ENCODE measurements around the gene ABCA13.

The ABCA13 gene

DNA sequence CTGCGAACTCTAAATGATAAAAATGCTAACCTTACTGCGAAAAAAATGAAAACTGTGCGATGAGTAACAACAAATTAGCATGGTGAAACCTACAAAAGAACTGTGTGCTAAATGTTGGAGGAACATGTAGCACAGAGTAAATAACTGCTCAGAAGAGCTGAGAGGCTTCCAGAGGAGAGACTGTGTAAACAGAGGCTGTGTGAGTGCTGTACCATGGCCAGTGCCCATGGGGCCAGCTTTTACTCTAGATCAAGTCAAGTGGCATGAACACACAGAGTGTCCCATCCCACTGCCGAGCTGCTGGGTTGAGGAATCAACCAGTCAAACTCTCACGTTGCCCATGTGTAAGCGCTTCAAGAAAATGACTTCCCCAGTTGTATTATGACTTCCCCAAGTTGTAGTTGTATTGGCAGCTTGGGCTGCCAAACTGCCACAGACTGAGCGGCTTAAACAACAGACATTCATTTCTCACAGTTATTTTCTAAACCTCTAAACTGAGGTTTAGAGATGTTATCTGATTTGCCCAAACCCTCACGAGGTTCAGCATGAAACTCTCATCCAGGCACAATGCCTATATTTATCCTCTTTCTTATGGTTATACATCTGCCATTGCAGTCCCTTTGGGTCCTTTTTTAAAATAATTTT, 270.7 kb downstream of the ABCA13 start:
- Histone ChIP-seq H4K20me1 (ENCODE audit: insufficient read depth, low read length, poor library complexity, severe bottlenecking) (no peaks in the 10 kb centered on the region), H3K4me2 (ENCODE audit: low read depth, low read length, poor library complexity, severe bottlenecking) (no peak overlapping the region), H3K27me3 (ENCODE audit: insufficient read depth, low read length, poor library complexity, severe bottlenecking) (no peaks in the 10 kb centered on the region), H3K4me3 (ENCODE audit: low read length, poor library complexity, severe bottlenecking) (no peak overlapping the region), H3K9me2 (replicated peaks; ENCODE audit: low read depth, low read length) (no peaks in the 10 kb centered on the region), H3K9ac (ENCODE audit: low read depth, low read length, poor library complexity, severe bottlenecking) (no peak overlapping the region), H3K4me1 (ENCODE audit: insufficient read depth, low read length, poor library complexity, severe bottlenecking) (no peaks in the 10 kb centered on the region), H3K9me3 (ENCODE audit: insufficient read depth, low read depth, low read length) (no peaks in the 10 kb centered on the region; the same call in 1 of the 2 replicates), H3K79me2 (ENCODE audit: insufficient read depth, low read length) (no peaks in the 10 kb centered on the region), H3K36me3 (ENCODE audit: insufficient read depth, low read length) (no peaks in the 10 kb centered on the region), H2AFZ (ENCODE audit: low read length) (no peak overlapping the region), H3F3A (ENCODE audit: low read depth) (no peaks in the 10 kb centered on the region)
- no peak for TF ChIP-seq EZH2phosphoT487 (IDR thresholded peaks at IDR 0.05; ENCODE audit: borderline replicate concordance)

DNA sequence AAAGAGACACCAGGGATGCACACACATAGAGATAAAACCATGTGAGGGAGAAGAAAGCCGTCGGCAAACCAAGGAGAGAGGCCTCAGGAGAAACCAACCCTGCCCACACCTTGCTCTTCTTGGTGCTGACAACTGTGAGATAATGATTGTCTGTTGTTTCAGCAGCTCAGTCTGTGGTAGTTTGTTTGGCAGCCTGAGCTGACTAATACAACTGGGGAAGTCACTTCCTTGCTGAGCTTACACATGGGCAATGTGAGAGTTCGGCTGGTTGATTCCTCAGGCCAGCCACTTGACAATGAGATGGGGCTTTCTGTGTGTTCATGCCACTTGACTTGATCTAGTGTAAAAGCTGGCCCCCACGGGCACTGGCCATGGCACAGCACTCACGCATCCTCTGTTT, 271.8 kb downstream of the ABCA13 start:
- H3K36me3 ChIP-seq (ENCODE audit: insufficient read depth, low read length): no peaks in the 10 kb centered on the region
- no peaks in the 10 kb centered on the region for H3K79me2 ChIP-seq (ENCODE audit: insufficient read depth, low read length)
- TF ChIP-seq, protein P1, sequence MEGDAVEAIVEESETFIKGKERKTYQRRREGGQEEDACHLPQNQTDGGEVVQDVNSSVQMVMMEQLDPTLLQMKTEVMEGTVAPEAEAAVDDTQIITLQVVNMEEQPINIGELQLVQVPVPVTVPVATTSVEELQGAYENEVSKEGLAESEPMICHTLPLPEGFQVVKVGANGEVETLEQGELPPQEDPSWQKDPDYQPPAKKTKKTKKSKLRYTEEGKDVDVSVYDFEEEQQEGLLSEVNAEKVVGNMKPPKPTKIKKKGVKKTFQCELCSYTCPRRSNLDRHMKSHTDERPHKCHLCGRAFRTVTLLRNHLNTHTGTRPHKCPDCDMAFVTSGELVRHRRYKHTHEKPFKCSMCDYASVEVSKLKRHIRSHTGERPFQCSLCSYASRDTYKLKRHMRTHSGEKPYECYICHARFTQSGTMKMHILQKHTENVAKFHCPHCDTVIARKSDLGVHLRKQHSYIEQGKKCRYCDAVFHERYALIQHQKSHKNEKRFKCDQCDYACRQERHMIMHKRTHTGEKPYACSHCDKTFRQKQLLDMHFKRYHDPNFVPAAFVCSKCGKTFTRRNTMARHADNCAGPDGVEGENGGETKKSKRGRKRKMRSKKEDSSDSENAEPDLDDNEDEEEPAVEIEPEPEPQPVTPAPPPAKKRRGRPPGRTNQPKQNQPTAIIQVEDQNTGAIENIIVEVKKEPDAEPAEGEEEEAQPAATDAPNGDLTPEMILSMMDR (conservative IDR thresholded peaks at IDR 0.05; ENCODE audit: low read length): no peak
- no peaks in the 10 kb centered on the region for H3K9me2 ChIP-seq (replicated peaks; ENCODE audit: low read depth, low read length)
- no peak overlapping the region for H3K4me3 ChIP-seq (ENCODE audit: low read length, poor library complexity, severe bottlenecking)
- no peaks in the 10 kb centered on the region for H4K20me1 ChIP-seq (ENCODE audit: insufficient read depth, low read length, poor library complexity, severe bottlenecking)
- no peaks in the 10 kb centered on the region for H3K27me3 ChIP-seq (ENCODE audit: insufficient read depth, low read length, poor library complexity, severe bottlenecking)
- no peaks in the 10 kb centered on the region for H3F3A ChIP-seq (ENCODE audit: low read depth)
- no peaks in the 10 kb centered on the region for H3K4me1 ChIP-seq (ENCODE audit: insufficient read depth, low read length, poor library complexity, severe bottlenecking)
- H2AFZ ChIP-seq (ENCODE audit: low read length): no peak overlapping the region
- no peak overlapping the region for H3K4me2 ChIP-seq (ENCODE audit: low read depth, low read length, poor library complexity, severe bottlenecking)
- H3K9ac ChIP-seq (ENCODE audit: low read depth, low read length, poor library complexity, severe bottlenecking): no peak overlapping the region
- no peaks in the 10 kb centered on the region; the same call in 1 of the 2 replicates for H3K9me3 ChIP-seq (ENCODE audit: insufficient read depth, low read depth, low read length)

DNA sequence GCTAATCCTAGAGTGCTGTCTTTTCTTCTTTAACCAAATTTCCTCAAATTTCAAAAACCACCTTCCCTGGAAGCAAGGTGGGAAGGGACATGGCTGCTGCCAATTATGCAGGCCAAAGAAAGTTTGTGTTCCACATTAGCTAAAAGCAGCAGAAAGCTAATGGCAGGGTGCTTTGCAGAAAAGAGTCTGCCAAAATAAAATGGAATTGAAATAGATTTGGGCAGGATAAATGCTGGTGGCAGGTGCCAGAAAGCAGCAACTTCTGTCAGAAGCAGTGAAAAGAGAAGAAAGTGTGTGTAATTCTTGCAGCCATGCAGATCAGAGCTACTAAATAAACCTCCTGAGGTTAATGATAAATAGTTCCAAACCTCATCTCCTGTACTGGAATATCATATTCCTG, 275.5 kb downstream of the ABCA13 start:
- Histone ChIP-seq H3K9ac (ENCODE audit: low read depth, low read length, poor library complexity, severe bottlenecking) (no peak overlapping the region), H4K20me1 (ENCODE audit: insufficient read depth, low read length, poor library complexity, severe bottlenecking) (no peaks in the 10 kb centered on the region), H3K9me3 (ENCODE audit: insufficient read depth, low read depth, low read length) (no peaks in the 10 kb centered on the region; the same call in 1 of the 2 replicates), H3K36me3 (ENCODE audit: insufficient read depth, low read length) (no peaks in the 10 kb centered on the region), H3K79me2 (ENCODE audit: insufficient read depth, low read length) (no peaks in the 10 kb centered on the region), H3F3A (ENCODE audit: low read depth) (no peaks in the 10 kb centered on the region), H3K27me3 (ENCODE audit: insufficient read depth, low read length, poor library complexity, severe bottlenecking) (no peaks in the 10 kb centered on the region), H2AFZ (ENCODE audit: low read length) (no peak overlapping the region), H3K4me1 (ENCODE audit: insufficient read depth, low read length, poor library complexity, severe bottlenecking) (no peaks in the 10 kb centered on the region), H3K4me2 (ENCODE audit: low read depth, low read length, poor library complexity, severe bottlenecking) (no peak overlapping the region), H3K9me2 (replicated peaks; ENCODE audit: low read depth, low read length) (no peaks in the 10 kb centered on the region), H3K4me3 (ENCODE audit: low read length, poor library complexity, severe bottlenecking) (no peak overlapping the region)
- TF ChIP-seq, protein P1 (conservative IDR thresholded peaks at IDR 0.05; ENCODE audit: low read length): no peak
- no peak for TF ChIP-seq EZH2phosphoT487 (IDR thresholded peaks at IDR 0.05; ENCODE audit: borderline replicate concordance)

DNA sequence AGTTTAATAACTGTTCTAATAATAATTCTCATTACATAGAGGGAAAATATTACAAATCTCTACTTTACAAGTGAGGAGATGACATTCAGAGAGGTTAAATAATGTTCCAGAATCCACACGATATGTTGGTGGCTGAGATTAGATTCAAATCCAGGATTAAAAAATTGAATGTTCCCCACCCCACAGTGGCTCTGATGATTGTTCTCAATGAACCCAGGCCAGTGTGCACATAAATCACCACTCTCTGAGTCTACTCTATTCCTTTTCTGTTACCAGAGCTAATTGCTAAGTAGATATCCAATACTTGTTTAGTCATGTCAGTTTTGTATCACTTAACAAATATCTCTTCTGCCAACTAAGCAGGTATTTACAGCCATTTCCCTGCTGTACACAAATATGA, 281.0 kb downstream of the ABCA13 start:
- no peaks in the 10 kb centered on the region; the same call in 1 of the 2 replicates for H3K9me3 ChIP-seq (ENCODE audit: insufficient read depth, low read depth, low read length)
- no peaks in the 10 kb centered on the region for H3K36me3 ChIP-seq (ENCODE audit: insufficient read depth, low read length)
- no peaks in the 10 kb centered on the region for H3K4me1 ChIP-seq (ENCODE audit: insufficient read depth, low read length, poor library complexity, severe bottlenecking)
- no peak for TF ChIP-seq EZH2phosphoT487 (IDR thresholded peaks at IDR 0.05; ENCODE audit: borderline replicate concordance)
- TF ChIP-seq, protein P1 (conservative IDR thresholded peaks at IDR 0.05; ENCODE audit: low read length): no peak
- H3K79me2 ChIP-seq (ENCODE audit: insufficient read depth, low read length): no peaks in the 10 kb centered on the region
- H3K4me2 ChIP-seq (ENCODE audit: low read depth, low read length, poor library complexity, severe bottlenecking): no peak overlapping the region
- no peaks in the 10 kb centered on the region for H3K27me3 ChIP-seq (ENCODE audit: insufficient read depth, low read length, poor library complexity, severe bottlenecking)
- H3K4me3 ChIP-seq (ENCODE audit: low read length, poor library complexity, severe bottlenecking): no peak overlapping the region
- H4K20me1 ChIP-seq (ENCODE audit: insufficient read depth, low read length, poor library complexity, severe bottlenecking): no peaks in the 10 kb centered on the region
- no peak overlapping the region for H3K9ac ChIP-seq (ENCODE audit: low read depth, low read length, poor library complexity, severe bottlenecking)
- H3K9me2 ChIP-seq (replicated peaks; ENCODE audit: low read depth, low read length): no peaks in the 10 kb centered on the region
- H2AFZ ChIP-seq (ENCODE audit: low read length): no peak overlapping the region
- H3F3A ChIP-seq (ENCODE audit: low read depth): no peaks in the 10 kb centered on the region

All from Loucy (cell line).